ENCODE measurements around the gene CCDC188. TPM values are rescaled to one million over a fixed set of nuclear protein-coding genes. Genes with fewer than 3 reads are reported as not detected.
A peak's percentile ranks its signal among the peaks of the same experiment; 100 is the strongest.

Gene CCDC188
- total RNA-seq, 1 experiment from 2014 or later, result not detected

DNA sequence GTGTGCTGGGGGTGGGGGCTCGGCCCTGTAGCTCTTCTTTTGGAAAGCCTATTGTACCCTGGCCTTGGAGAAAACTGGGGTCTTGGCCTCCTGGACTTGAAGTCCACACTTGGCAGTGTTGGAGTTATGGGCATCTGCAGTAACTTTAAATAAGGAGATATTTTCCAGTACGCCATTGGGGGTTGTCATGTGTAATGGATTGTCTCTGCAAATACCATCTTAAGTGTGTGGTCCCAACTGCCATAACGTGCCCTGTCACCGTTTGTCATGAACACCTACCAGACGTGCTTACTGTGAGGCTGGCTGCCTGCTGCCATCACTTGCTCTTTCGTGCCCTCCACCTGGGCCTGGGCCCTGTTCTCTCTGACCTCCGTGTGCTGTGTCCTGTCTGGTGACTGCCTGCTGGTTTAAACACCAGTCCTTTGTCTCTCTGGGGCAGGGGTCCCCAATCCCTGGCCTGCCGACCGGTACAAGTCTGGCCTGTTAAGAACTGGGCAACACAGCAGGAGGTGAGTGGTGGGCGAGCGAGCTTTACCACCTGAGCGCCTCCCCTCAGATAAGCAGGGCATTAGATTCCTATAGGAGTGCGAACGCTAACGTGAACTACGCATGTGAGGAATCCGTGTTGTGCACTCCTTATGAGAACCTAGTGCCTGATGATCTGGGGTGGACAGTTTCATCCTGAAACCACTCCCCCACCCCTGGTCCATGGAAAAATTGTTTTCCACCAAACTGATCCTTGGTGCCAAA, 22.8 kb downstream of the CCDC188 start:
- Histone ChIP-seq H4K8ac (replicated peaks; ENCODE audit: insufficient read length, low read depth, low read length) (no peak overlapping the region), H3K14ac (ENCODE audit: insufficient read depth, low read length) (no peak overlapping the region), H3K23ac (ENCODE audit: insufficient read length, low read depth, low read length) (no peak overlapping the region), H2BK15ac (ENCODE audit: low read depth, low read length) (no peak overlapping the region), H4K5ac (ENCODE audit: insufficient read length, low read depth, low read length) (no peak overlapping the region), H2BK5ac (ENCODE audit: insufficient read length, low read length) (no peak overlapping the region), H2BK120ac (ENCODE audit: low read depth, low read length, poor library complexity, severe bottlenecking) (no peak overlapping the region), H3K23me2 (ENCODE audit: insufficient read length, low read depth, low read length, poor library complexity, severe bottlenecking) (peaks cover 4% of the 10 kb centered on the region), H3K9me3 (ENCODE audit: control insufficient read depth, low read depth, low read length) (no peaks in the 10 kb centered on the region), H4K91ac (ENCODE audit: insufficient read length, low read depth, low read length) (no peak overlapping the region), H3K4me1 (ENCODE audit: insufficient read depth, low read length) (no peaks in the 10 kb centered on the region), H3K4me2 (ENCODE audit: insufficient read depth, insufficient read length, low read length) (no peak overlapping the region), H2BK20ac (ENCODE audit: low read depth, low read length, poor library complexity, severe bottlenecking) (no peak overlapping the region), H3T11ph (ENCODE audit: low read length) (no peak overlapping the region), H4K20me1 (ENCODE audit: control insufficient read depth, insufficient read depth, insufficient read length) (peaks cover 2% of the 10 kb centered on the region), H3K79me2 (ENCODE audit: insufficient read depth, low read length) (no peaks in the 10 kb centered on the region; the same call in 1 of the 2 replicates), H3K18ac (ENCODE audit: insufficient read length, low read depth, low read length) (no peak overlapping the region), H3K56ac (ENCODE audit: insufficient read length, low read depth, low read length) (no peak overlapping the region), H3K27me3 (ENCODE audit: insufficient read depth, low read length) (no peaks in the 10 kb centered on the region), H3K4ac (ENCODE audit: low read depth, low read length) (no peak overlapping the region), H3K9ac (ENCODE audit: extremely low read depth, insufficient read length, low read length) (no peak overlapping the region), H2AK5ac (ENCODE audit: insufficient read length, low read length) (no peak overlapping the region), H2BK12ac (ENCODE audit: insufficient read length, low read depth, low read length) (no peak overlapping the region), H3K27ac (ENCODE audit: insufficient read length, low read depth, low read length) (no peak overlapping the region), H2AFZ (ENCODE audit: low read length) (no peak overlapping the region), H3K79me1 (ENCODE audit: insufficient read depth, low read depth, low read length, poor library complexity, severe bottlenecking) (peaks cover 3% of the 10 kb centered on the region)
- H3K27me3 Mint-ChIP-seq (ENCODE audit: low read depth), result no peaks in the 10 kb centered on the region; the same call in 1 of the 2 replicates
- H3K4me1 Mint-ChIP-seq, result peaks cover 5 to 8% of the 10 kb centered on the region in 2 experiments
- peak overlapping the region in 2 of 3 experiments; percentile 55 to 89; a peak in 4 of 7 replicates for H3K27ac Mint-ChIP-seq
- DNase-seq, result no peak
- WGBS (ENCODE audit: extremely low coverage, insufficient read length, low lambda C conversion rate), result no CpG with 5 or more reads among the region's 17 CpGs
- no peaks in the 10 kb centered on the region for H3K9me3 Mint-ChIP-seq
- H3K36me3 Mint-ChIP-seq (ENCODE audit: insufficient read depth in 1 of 3, low read depth in 3 of 3), result peaks cover 22 to 50% (median 47%) of the 10 kb centered on the region in 3 experiments; a peak in 6 of 7 replicates
- H3K4me3 Mint-ChIP-seq, result peak overlapping the region in 1 of 2 experiments; percentile 7; a peak in 1 of 5 replicates
- no peak for TF ChIP-seq CTCF (conservative IDR thresholded peaks at IDR 0.05)

Data from H9 (cell line).